A204.1 (cell line): ENCODE measurements around the gene CBS.
"Not testable (repeated sequence)": the region's sequence is repeated elsewhere in the genome, so short reads cannot be mapped to it uniquely, and the experiment has no call there.

Source experiments
- FAIRE-seq: peaks from 2 replicates; lab custom pipeline; 2012; peaks lifted over from hg19 to GRCh38; lab: Jason Lieb, UNC

CBS gene

GRCh38 chr21:43075170-43076022, at the start of gene CBS:
TSS of gene CBS (minus strand) at chr21:43075835. CDS start at chr21:43072193, 3,642 bp downstream.
- not testable (repeated sequence) for FAIRE-seq

- FAIRE-seq, result not testable (repeated sequence)
Observed at GRCh38 chr21:43115956-43116355, 40.3 kb upstream of the CBS start.

GRCh38 chr21:43114483-43114882, 38.8 kb upstream of the CBS start:
- FAIRE-seq, result not testable (repeated sequence)

- FAIRE-seq, result not testable (repeated sequence)
Observed at GRCh38 chr21:43109006-43109405, 33.4 kb upstream of the CBS start.

- FAIRE-seq, result not testable (repeated sequence)
Observed at GRCh38 chr21:43108177-43108576, 32.5 kb upstream of the CBS start.

- FAIRE-seq, result not testable (repeated sequence)
Observed at GRCh38 chr21:43107794-43108137, 32.1 kb upstream of the CBS start.

- not testable (repeated sequence) for FAIRE-seq
Observed at GRCh38 chr21:43106965-43107793, 31.5 kb upstream of the CBS start, which contains the start of gene U2AF1. TSS of gene U2AF1 (minus strand) at chr21:43107570. CDS start at chr21:43107494, 76 bp downstream.

- not testable (repeated sequence) for FAIRE-seq
Observed at GRCh38 chr21:43104642-43105041, 29.0 kb upstream of the CBS start.

GRCh38 chr21:43102281-43102680, 26.6 kb upstream of the CBS start:
- FAIRE-seq, result not testable (repeated sequence)

GRCh38 chr21:43101676-43102075, 26.0 kb upstream of the CBS start:
- not testable (repeated sequence) for FAIRE-seq

GRCh38 chr21:43101000-43101399, 25.4 kb upstream of the CBS start:
- FAIRE-seq, result not testable (repeated sequence)

- not testable (repeated sequence) for FAIRE-seq
Observed at GRCh38 chr21:43091979-43092614, 16.5 kb upstream of the CBS start.

GRCh38 chr21:43090947-43091346, 15.3 kb upstream of the CBS start:
- FAIRE-seq, result not testable (repeated sequence)

GRCh38 chr21:43089463-43089862, 13.8 kb upstream of the CBS start:
- FAIRE-seq, result not testable (repeated sequence)

- FAIRE-seq, result not testable (repeated sequence)
Observed at GRCh38 chr21:43082587-43083300, 7.1 kb upstream of the CBS start.

GRCh38 chr21:43076643-43077042, 1.0 kb upstream of the CBS start:
- FAIRE-seq, result not testable (repeated sequence)

GRCh38 chr21:43076023-43076637, 495 bp upstream of the CBS start:
- FAIRE-seq, result not testable (repeated sequence)

GRCh38 chr21:43074401-43075169, 1.1 kb downstream of the CBS start:
- FAIRE-seq, result not testable (repeated sequence)

- not testable (repeated sequence) for FAIRE-seq
Observed at GRCh38 chr21:43072742-43073141, 2.9 kb downstream of the CBS start.

GRCh38 chr21:43069682-43070081, 6.0 kb downstream of the CBS start:
- FAIRE-seq, result not testable (repeated sequence)
